K562 (cell line): Measurements from ENCODE around the gene SLC6A13.

Experiments
- CEBPB ChIP-seq: fragments of 450-650 bp; IDR thresholded peaks from 2 replicates; pipeline ENCODE4 v1.6.1; 2016; ENCODE audit warnings: missing genetic modification characterization, missing compliant biosample characterization
- CTCF ChIP-seq, 3 experiments: IDR thresholded peaks in 2 of 3; conservative IDR thresholded peaks in 1 of 3; 2 replicates each; pipeline ENCODE4 v1.5.1; 2011 to 2012; ENCODE audit warnings: low read length in 3 of 3, mild to moderate bottlenecking in 3 of 3, control low read depth in 2 of 3, improper control_type of control experiment in 1 of 3, inconsistent platforms in 1 of 3, low read depth in 1 of 3, mixed read lengths in 1 of 3, moderate library complexity in 1 of 3; ENCODE audit not compliant: insufficient read depth in 2 of 3
- DNMT1 ChIP-seq: fragments of 450-650 bp; IDR thresholded peaks from 2 replicates; pipeline ENCODE4 v1.6.1; 2016; ENCODE audit warnings: antibody characterized with exemption, mild to moderate bottlenecking
- EP300 ChIP-seq: IDR thresholded peaks from 2 replicates; pipeline ENCODE4 v1.6.1; 2012; ENCODE audit warnings: low read length, improper control_type of control experiment
- EP400 ChIP-seq: fragments of 450-650 bp; IDR thresholded peaks from 2 replicates; pipeline ENCODE4 v1.6.1; 2017; ENCODE audit warnings: antibody characterized with exemption, mild to moderate bottlenecking, moderate library complexity
- HCFC1 ChIP-seq: IDR thresholded peaks from 2 replicates; pipeline ENCODE4 v1.6.1; 2012; ENCODE audit warnings: low read depth, low read length, improper control_type of control experiment
- NFE2L1 ChIP-seq: fragments of 450-650 bp; IDR thresholded peaks from 2 replicates; pipeline ENCODE4 v1.6.1; 2016; ENCODE audit warnings: missing genetic modification characterization, low read depth, mild to moderate bottlenecking, missing compliant biosample characterization, moderate library complexity, borderline replicate concordance
- NFIC ChIP-seq: fragments of 450-650 bp; IDR thresholded peaks from 2 replicates; pipeline ENCODE4 v1.6.1; 2017; ENCODE audit warnings: mild to moderate bottlenecking, inconsistent platforms
- OTX1 ChIP-seq: fragments of 450-650 bp; formaldehyde crosslinking; IDR thresholded peaks from 2 replicates; pipeline ENCODE4 v1.4.0; 2022; ENCODE audit warnings: mild to moderate bottlenecking
- PTBP1 ChIP-seq: fragments of 200-400 bp; formaldehyde crosslinking; IDR thresholded peaks from 2 replicates; pipeline ENCODE4 v1.6.1; 2017; ENCODE audit warnings: low read depth, low read length
- TCF7L2 ChIP-seq: fragments of 150-350 bp; IDR thresholded peaks from 2 replicates; pipeline ENCODE4 v1.6.1; 2016; ENCODE audit warnings: low read depth, mild to moderate bottlenecking, low read length, moderate library complexity
- ZNF561 ChIP-seq: fragments of 450-650 bp; formaldehyde crosslinking; conservative IDR thresholded peaks from 2 replicates; pipeline ENCODE4 v1.4.0; 2020; ENCODE audit warnings: mild to moderate bottlenecking, moderate library complexity
- ZZZ3 ChIP-seq: fragments of 450-650 bp; IDR thresholded peaks from 2 replicates; pipeline ENCODE4 v1.6.1; 2016; ENCODE audit warnings: antibody characterized with exemption, mild to moderate bottlenecking, moderate library complexity
- TF ChIP-seq, protein P1 (sequence below): fragments of 250-450 bp; sonication (Bioruptor Pico); IDR thresholded peaks from 2 replicates; pipeline ENCODE4 v1.5.0; 2021; ENCODE audit warnings: mild to moderate bottlenecking, borderline replicate concordance

DNA sequence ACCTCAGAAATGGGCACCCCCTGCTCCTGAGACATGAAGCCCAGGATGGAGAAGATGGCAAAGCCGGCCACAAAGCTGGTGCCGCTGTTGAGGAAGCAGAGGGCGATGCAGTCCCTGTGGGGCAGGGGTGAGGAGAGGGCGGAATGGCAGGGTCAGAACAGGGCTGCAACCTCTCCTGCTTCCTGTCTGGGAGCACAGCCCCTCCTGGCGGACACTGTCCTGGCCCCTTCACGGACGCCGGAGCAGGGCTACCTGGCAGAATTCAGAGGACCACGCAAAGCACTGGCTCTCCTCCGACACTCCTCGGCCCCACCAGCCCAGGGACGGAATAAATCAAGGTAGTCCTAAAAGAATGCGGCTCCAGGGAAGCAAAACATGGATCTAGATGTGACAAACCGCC, 36.2 kb downstream of the SLC6A13 start:
- TF ChIP-seq CTCF (IDR thresholded peaks at IDR 0.05 in 2 of 3, conservative IDR thresholded peaks at IDR 0.05 in 1 of 3; ENCODE audit: insufficient read depth in 2 of 3, low read depth in 1 of 3, low read length in 3 of 3) (peak; percentile 13 to 28 (median 23); a peak in 2 of 6 replicates), OTX1 (no peak), NFIC (no peak), HCFC1 (no peak), CEBPB (tag) (no peak), ZZZ3 (no peak), PTBP1 (no peak), EP300 (no peak), NFE2L1 (no peak), ZNF561 (no peak), TCF7L2 (no peak), EP400 (no peak), DNMT1 (no peak)
- TF ChIP-seq, protein P1, sequence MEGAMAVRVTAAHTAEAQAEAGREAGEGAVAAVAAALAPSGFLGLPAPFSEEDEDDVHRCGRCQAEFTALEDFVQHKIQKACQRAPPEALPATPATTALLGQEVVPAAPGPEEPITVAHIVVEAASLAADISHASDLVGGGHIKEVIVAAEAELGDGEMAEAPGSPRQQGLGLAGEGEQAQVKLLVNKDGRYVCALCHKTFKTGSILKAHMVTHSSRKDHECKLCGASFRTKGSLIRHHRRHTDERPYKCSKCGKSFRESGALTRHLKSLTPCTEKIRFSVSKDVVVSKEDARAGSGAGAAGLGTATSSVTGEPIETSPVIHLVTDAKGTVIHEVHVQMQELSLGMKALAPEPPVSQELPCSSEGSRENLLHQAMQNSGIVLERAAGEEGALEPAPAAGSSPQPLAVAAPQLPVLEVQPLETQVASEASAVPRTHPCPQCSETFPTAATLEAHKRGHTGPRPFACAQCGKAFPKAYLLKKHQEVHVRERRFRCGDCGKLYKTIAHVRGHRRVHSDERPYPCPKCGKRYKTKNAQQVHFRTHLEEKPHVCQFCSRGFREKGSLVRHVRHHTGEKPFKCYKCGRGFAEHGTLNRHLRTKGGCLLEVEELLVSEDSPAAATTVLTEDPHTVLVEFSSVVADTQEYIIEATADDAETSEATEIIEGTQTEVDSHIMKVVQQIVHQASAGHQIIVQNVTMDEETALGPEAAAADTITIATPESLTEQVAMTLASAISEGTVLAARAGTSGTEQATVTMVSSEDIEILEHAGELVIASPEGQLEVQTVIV (CRISPR knock-in tag), result no peak
